HEK293 (cell line): ENCODE results near the gene SLC25A1.

ENCODE experiments used
- CTCF ChIP-seq: fragments of 450-650 bp; formaldehyde crosslinking; IDR thresholded peaks from 2 replicates; pipeline ENCODE4 v1.5.1; 2016; ENCODE audit warnings: missing biosample characterization, missing genetic modification characterization
- MYNN ChIP-seq: fragments of 450-650 bp; formaldehyde crosslinking; IDR thresholded peaks from 2 replicates; pipeline ENCODE4 v1.5.1; 2016; ENCODE audit warnings: missing biosample characterization, missing genetic modification characterization, borderline replicate concordance
- OVOL3 ChIP-seq: fragments of 450-650 bp; formaldehyde crosslinking; IDR thresholded peaks from 2 replicates; pipeline ENCODE4 v1.5.1; 2016; ENCODE audit warnings: missing biosample characterization, missing genetic modification characterization
- PRDM1 ChIP-seq: fragments of 450-650 bp; formaldehyde crosslinking; IDR thresholded peaks from 2 replicates; pipeline ENCODE4; 2016; ENCODE audit warnings: missing biosample characterization, missing genetic modification characterization
- REST ChIP-seq: fragments of 450-650 bp; formaldehyde crosslinking; IDR thresholded peaks from 2 replicates; pipeline ENCODE4 v1.5.1; 2016; ENCODE audit warnings: missing biosample characterization, missing genetic modification characterization
- ZBTB10 ChIP-seq: fragments of 450-650 bp; formaldehyde crosslinking; IDR thresholded peaks from 2 replicates; pipeline ENCODE4 v1.5.1; 2016; ENCODE audit warnings: missing biosample characterization, missing genetic modification characterization
- ZFP37 ChIP-seq: fragments of 450-650 bp; formaldehyde crosslinking; IDR thresholded peaks from 2 replicates; pipeline ENCODE4 v1.5.1; 2016; ENCODE audit warnings: missing biosample characterization, missing genetic modification characterization
- ZFP41 ChIP-seq: fragments of 450-650 bp; formaldehyde crosslinking; IDR thresholded peaks from 2 replicates; pipeline ENCODE4 v1.5.1; 2016; ENCODE audit warnings: missing biosample characterization, missing genetic modification characterization, borderline replicate concordance
- ZNF112 ChIP-seq: fragments of 450-650 bp; formaldehyde crosslinking; IDR thresholded peaks from 2 replicates; pipeline ENCODE4 v1.5.0; 2017; ENCODE audit warnings: missing biosample characterization, missing genetic modification characterization
- ZNF24 ChIP-seq: fragments of 450-650 bp; formaldehyde crosslinking; IDR thresholded peaks from 2 replicates; pipeline ENCODE4 v1.5.1; 2016; ENCODE audit warnings: missing biosample characterization, missing genetic modification characterization
- ZNF544 ChIP-seq: fragments of 450-650 bp; formaldehyde crosslinking; IDR thresholded peaks from 2 replicates; pipeline ENCODE4 v1.5.0; 2017; ENCODE audit warnings: missing biosample characterization, missing genetic modification characterization
- ZNF707 ChIP-seq: fragments of 450-650 bp; formaldehyde crosslinking; IDR thresholded peaks from 2 replicates; pipeline ENCODE4 v1.5.1; 2016; ENCODE audit warnings: missing biosample characterization, missing genetic modification characterization

GRCh38 chr22:19139974-19140373, 38.6 kb downstream of the SLC25A1 start:
- TF ChIP-seq ZFP37 (tag by site-specific recombination), result no peak
- TF ChIP-seq OVOL3 (tag by site-specific recombination), result no peak
- TF ChIP-seq MYNN (tag by site-specific recombination), result no peak
- no peak for TF ChIP-seq ZBTB10 (tag by site-specific recombination)
- no peak for TF ChIP-seq CTCF (tag by site-specific recombination)
- TF ChIP-seq ZNF112 (tag by site-specific recombination), result no peak
- TF ChIP-seq REST, result no peak
- TF ChIP-seq ZFP41 (tag by site-specific recombination), result no peak
- TF ChIP-seq ZNF24, result no peak
- TF ChIP-seq PRDM1 (tag by site-specific recombination), result no peak
- no peak for TF ChIP-seq ZNF707 (tag by site-specific recombination)
- TF ChIP-seq ZNF544, result no peak
